Gastroesophageal sphincter (tissue), 4 donors: ENCODE measurements around the gene UQCRFS1. TPM values are rescaled to one million over a fixed set of nuclear protein-coding genes. Genes with fewer than 3 reads are reported as not detected.

Experiments used
- ATAC-seq: fragments of 150-250 bp; one replicate; pipeline ENCODE4 v1.9.1; 2016; ENCODE audit warnings: mild to moderate bottlenecking, moderate library complexity
- H3K27ac ChIP-seq, 4 donors: fragments of 200-600 bp; sonication (generic) in 3 of 4; 1 replicate in 3 of 4; 2 replicates in 1 of 4; pipeline ENCODE4 v1.5.1; 2016 to 2019
- H3K27me3 ChIP-seq: fragments of 200-600 bp; sonication (generic); one replicate; pipeline ENCODE4 v1.5.1; 2019
- H3K36me3 ChIP-seq, 2 donors: fragments of 200-600 bp; sonication (generic); one replicate each; pipeline ENCODE4 v1.5.1; 2019; ENCODE audit warnings: control low read depth in 1 of 2
- H3K4me1 ChIP-seq, 3 donors: fragments of 200-600 bp; sonication (generic); 1 replicate in 2 of 3; 2 replicates in 1 of 3; pipeline ENCODE4 v1.5.1; 2016 to 2019; ENCODE audit warnings: control low read depth in 2 of 3
- H3K4me3 ChIP-seq, 2 donors: fragments of 200-600 bp; sonication (generic); one replicate each; pipeline ENCODE4 v1.5.1; 2019; ENCODE audit warnings: mild to moderate bottlenecking in 1 of 2, moderate library complexity in 1 of 2
- H3K9me3 ChIP-seq, 3 donors: fragments of 200-600 bp; sonication (generic); one replicate each; pipeline ENCODE4 v1.5.1; 2017 to 2019; ENCODE audit warnings: control low read depth in 2 of 3
- EP300 ChIP-seq: sonication (generic); formaldehyde crosslinking; IDR thresholded peaks from one replicate; pipeline ENCODE4 v1.6.1; 2017; ENCODE audit warnings: antibody characterized with exemption, mild to moderate bottlenecking
- POLR2A ChIP-seq, 2 donors: fragments of 450-650 bp; IDR thresholded peaks; one replicate each; pipeline ENCODE4 v1.6.1; 2017; ENCODE audit warnings: antibody characterized with exemption in 2 of 2, mild to moderate bottlenecking in 2 of 2, moderate library complexity in 1 of 2
- POLR2AphosphoS5 ChIP-seq: sonication (generic); formaldehyde crosslinking; IDR thresholded peaks from one replicate; pipeline ENCODE4 v1.6.1; 2017; ENCODE audit warnings: antibody characterized with exemption
- WGBS, 2 donors: methylation state at CpG; one replicate each; pipeline ENCODE4 v1.1.5; 2018; ENCODE audit warnings: low coverage in 1 of 2; 5-methylcytosine and 5-hydroxymethylcytosine counted together
- total RNA-seq, 4 donors: library from RNA; depleted of rRNA; stranded (reverse); fragments of >200 nt; gene quantifications; one replicate each; pipeline ENCODE4 v1.1.0, GENCODE V29; 2016
- TF ChIP-seq, protein P1 (sequence below), 4 experiments: fragments of 200-600 bp in 2 of 4; fragments of 450-650 bp in 2 of 4; sonication (generic) in 1 of 4; IDR thresholded peaks; one replicate each; pipeline ENCODE4 v1.5.1; 2017 to 2019; ENCODE audit warnings: antibody characterized with exemption in 4 of 4, mild to moderate bottlenecking in 2 of 4, moderate library complexity in 2 of 4

UQCRFS1 gene
- total RNA-seq, 4 donors from 2014 or later, result 34.7 to 40.6 (median 37.7) TPM

DNA sequence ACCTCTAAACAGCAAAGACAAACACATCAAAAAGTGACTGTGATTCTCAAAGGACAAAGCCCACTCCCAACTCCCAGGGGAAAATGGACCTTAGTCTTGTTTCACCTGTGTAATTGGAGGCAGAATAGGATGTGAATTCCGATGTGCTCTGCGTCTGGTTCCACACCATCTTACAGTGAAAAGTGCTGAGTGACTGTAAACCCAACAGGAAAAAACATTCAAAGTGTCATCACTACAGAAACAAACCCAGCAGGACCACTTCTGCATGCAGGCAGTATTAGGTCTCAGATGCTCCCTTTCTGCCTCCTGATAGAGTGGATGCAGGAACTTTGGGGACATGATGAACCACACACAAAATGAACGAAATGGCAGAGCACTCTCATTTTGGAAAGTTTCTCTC, 6.5 kb downstream of the UQCRFS1 start:
- ATAC-seq, result no peak
- TF ChIP-seq EP300 (no peak), POLR2A (IDR thresholded peaks at IDR 0.05) (no peak), POLR2AphosphoS5 (no peak)
- TF ChIP-seq, protein P1, sequence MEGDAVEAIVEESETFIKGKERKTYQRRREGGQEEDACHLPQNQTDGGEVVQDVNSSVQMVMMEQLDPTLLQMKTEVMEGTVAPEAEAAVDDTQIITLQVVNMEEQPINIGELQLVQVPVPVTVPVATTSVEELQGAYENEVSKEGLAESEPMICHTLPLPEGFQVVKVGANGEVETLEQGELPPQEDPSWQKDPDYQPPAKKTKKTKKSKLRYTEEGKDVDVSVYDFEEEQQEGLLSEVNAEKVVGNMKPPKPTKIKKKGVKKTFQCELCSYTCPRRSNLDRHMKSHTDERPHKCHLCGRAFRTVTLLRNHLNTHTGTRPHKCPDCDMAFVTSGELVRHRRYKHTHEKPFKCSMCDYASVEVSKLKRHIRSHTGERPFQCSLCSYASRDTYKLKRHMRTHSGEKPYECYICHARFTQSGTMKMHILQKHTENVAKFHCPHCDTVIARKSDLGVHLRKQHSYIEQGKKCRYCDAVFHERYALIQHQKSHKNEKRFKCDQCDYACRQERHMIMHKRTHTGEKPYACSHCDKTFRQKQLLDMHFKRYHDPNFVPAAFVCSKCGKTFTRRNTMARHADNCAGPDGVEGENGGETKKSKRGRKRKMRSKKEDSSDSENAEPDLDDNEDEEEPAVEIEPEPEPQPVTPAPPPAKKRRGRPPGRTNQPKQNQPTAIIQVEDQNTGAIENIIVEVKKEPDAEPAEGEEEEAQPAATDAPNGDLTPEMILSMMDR (IDR thresholded peaks at IDR 0.05), result no peak
- no peak overlapping the region for H3K4me3 ChIP-seq
- peaks cover 0 to 34% of the 10 kb centered on the region in 2 donors for H3K36me3 ChIP-seq
- WGBS, 2 donors, result 68 to 77% methylated on average over 3 of the region's 3 CpGs
- H3K4me1 ChIP-seq, result peaks cover 0 to 29% (median 9%) of the 10 kb centered on the region in 3 donors
- no peak overlapping the region for H3K27ac ChIP-seq
- no peaks in the 10 kb centered on the region for H3K9me3 ChIP-seq
- no peaks in the 10 kb centered on the region for H3K27me3 ChIP-seq

DNA sequence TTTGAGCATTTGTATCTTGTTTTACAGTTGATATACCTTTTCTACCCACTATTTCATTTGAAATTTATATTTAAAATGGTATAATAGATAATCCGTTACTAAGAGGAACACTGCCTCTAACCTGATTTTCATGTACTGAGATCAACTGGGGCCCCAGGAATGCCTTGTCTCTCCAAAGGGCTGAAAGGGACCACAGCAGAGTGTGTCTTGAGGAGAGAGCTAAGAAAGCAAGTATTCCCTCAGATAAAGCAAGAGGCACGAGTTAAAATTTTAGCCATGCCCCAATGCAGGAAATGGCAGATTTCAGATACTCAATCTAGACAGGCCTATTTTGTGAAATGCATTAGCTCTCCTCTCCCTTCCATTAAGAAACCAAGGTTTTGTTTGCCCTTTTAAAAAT, 10.7 kb downstream of the UQCRFS1 start:
- Histone ChIP-seq H3K4me1 (no peaks in the 10 kb centered on the region), H3K9me3 (no peaks in the 10 kb centered on the region), H3K4me3 (no peak overlapping the region), H3K27me3 (no peaks in the 10 kb centered on the region), H3K36me3 (peaks cover 0 to 27% of the 10 kb centered on the region in 2 donors), H3K27ac (no peak overlapping the region)
- 70 to 94% methylated on average over 2 of the region's 2 CpGs for WGBS, 2 donors
- TF ChIP-seq, protein P1 (IDR thresholded peaks at IDR 0.05), result no peak
- TF ChIP-seq POLR2A (IDR thresholded peaks at IDR 0.05), result no peak
- TF ChIP-seq EP300, result no peak
- no peak for TF ChIP-seq POLR2AphosphoS5
- no peak for ATAC-seq

DNA sequence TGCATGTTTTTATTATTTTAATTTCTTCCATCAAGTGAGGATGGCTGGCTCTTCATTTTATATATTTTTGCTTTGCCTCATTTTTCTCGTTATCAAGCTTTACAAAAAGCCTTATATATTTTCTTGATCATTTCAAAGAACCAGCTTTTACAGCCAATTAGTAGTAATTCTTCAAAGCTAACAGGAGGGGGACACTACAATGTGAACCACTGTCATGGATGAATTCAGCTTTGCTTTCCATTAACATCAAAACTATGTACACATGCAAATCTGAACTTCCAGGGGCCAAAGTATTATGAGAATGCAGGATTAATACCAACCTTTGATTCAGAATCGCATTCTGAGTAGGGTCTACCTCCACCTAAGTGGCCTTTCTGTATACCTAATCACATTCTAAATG, 11.1 kb downstream of the UQCRFS1 start:
- no peak for TF ChIP-seq EP300

DNA sequence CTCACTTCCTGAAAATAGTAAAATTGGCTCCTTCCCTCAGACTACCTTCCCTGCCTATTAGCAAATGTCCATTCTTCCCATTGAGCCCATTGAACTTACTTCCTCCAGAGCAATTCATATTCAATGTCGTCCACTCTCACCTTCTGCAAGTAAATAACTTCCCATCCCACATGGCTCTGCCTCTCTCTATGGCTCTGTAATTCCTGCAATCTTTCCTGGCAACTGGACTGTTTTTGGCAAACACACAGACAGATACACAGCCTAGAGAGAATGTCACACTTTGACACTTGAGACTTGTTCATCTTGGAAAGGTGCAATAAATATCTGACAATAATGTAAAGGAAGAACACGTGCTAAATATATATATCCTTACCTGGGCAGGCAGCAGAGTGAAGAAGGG, 18.3 kb downstream of the UQCRFS1 start:
- ATAC-seq, result no peak
- Histone ChIP-seq H3K27me3 (no peaks in the 10 kb centered on the region), H3K27ac (no peak overlapping the region), H3K4me1 (no peaks in the 10 kb centered on the region), H3K9me3 (no peaks in the 10 kb centered on the region), H3K36me3 (no peaks in the 10 kb centered on the region), H3K4me3 (no peak overlapping the region)
- WGBS, 2 donors, result 31 to 51% methylated on average over 2 of the region's 2 CpGs
- no peak for TF ChIP-seq EP300
- TF ChIP-seq, protein P1 (IDR thresholded peaks at IDR 0.05), result no peak
- TF ChIP-seq POLR2AphosphoS5, result no peak
- no peak for TF ChIP-seq POLR2A (IDR thresholded peaks at IDR 0.05)

More for the DNA sequence above, 11.1 kb downstream of the UQCRFS1 start:
- Histone ChIP-seq H3K36me3 (peaks cover 0 to 23% of the 10 kb centered on the region in 2 donors), H3K27ac (no peak overlapping the region), H3K9me3 (no peaks in the 10 kb centered on the region), H3K4me1 (no peaks in the 10 kb centered on the region), H3K27me3 (no peaks in the 10 kb centered on the region), H3K4me3 (no peak overlapping the region)
- WGBS, 2 donors, result 86 to 93% methylated on average over 2 of the region's 2 CpGs
- ATAC-seq, result no peak

DNA sequence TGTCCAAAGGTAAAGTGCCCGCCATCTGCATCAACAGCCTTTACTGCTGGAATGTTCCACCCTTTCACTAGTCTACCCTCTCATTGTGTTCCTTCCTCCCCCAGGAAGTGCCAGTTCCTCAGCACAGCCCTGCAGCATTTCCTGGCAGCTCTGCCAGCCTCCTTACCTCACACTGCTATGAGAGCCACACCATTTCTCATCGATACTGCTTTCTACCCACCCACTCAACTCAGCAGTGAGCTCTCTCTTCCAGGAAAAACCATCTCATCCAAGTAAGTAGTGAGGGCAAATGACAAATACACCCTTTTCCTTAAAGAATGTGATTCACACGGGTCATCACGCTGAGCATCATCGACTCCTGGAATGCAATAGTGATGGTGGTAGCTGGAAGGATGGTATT, 19.8 kb downstream of the UQCRFS1 start:
- TF ChIP-seq POLR2AphosphoS5 (no peak), POLR2A (IDR thresholded peaks at IDR 0.05) (no peak), EP300 (no peak)
- TF ChIP-seq, protein P1 (IDR thresholded peaks at IDR 0.05), result no peak
- ATAC-seq, result no peak
- 63 to 64% methylated on average over 4 to 5 of the region's 5 CpGs for WGBS, 2 donors
- Histone ChIP-seq H3K27me3 (no peaks in the 10 kb centered on the region), H3K9me3 (no peaks in the 10 kb centered on the region), H3K36me3 (no peaks in the 10 kb centered on the region), H3K4me3 (no peak overlapping the region), H3K4me1 (no peaks in the 10 kb centered on the region), H3K27ac (no peak overlapping the region)
